HG03139 (cell line): ENCODE data around the gene ITLN2.
"Not testable (repeated sequence)": the region's sequence is repeated elsewhere in the genome, so short reads cannot be mapped to it uniquely, and the experiment has no call there.

Experiments used
- ATAC-seq: cut with Tn5 transposase; IDR thresholded peaks from one replicate; pipeline ENCODE4 v1.9.1; 2021; ENCODE audit not compliant: unreplicated experiment

Gene ITLN2

GRCh38 chr1:160956966-160957365 is 2.4 kb upstream of the ITLN2 start:
- no peak for ATAC-seq

GRCh38 chr1:160953030-160953429 is 1.6 kb downstream of the ITLN2 start:
- no peak for ATAC-seq

- ATAC-seq, result no peak
Measured at GRCh38 chr1:160952129-160952510, 2.5 kb downstream of the ITLN2 start.

- ATAC-seq, result no peak
Measured at GRCh38 chr1:160951443-160952128, 3.0 kb downstream of the ITLN2 start.

DNA sequence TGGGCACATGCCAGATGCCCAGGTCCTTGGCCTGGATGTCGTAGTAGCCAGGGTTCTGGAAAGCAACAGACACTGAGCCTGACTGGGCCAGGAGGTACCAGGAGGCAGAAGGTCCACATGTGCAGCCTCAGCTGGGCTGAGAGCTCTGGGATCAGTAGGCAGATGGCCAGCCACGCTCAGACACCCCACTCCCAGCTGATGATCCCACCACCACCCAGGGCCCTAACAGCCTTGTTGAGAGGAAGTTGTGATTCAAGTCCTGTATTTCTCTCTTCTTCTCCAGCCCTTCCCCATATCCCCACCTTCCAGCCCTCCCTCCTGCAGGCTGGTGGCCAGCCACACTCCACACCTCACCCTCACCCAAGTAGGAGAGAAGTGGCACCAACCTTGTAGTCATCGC is 4.0 kb downstream of the ITLN2 start:
- ATAC-seq, result no peak

- no peak for ATAC-seq
Measured at GRCh38 chr1:160949881-160950280, 4.7 kb downstream of the ITLN2 start.

DNA sequence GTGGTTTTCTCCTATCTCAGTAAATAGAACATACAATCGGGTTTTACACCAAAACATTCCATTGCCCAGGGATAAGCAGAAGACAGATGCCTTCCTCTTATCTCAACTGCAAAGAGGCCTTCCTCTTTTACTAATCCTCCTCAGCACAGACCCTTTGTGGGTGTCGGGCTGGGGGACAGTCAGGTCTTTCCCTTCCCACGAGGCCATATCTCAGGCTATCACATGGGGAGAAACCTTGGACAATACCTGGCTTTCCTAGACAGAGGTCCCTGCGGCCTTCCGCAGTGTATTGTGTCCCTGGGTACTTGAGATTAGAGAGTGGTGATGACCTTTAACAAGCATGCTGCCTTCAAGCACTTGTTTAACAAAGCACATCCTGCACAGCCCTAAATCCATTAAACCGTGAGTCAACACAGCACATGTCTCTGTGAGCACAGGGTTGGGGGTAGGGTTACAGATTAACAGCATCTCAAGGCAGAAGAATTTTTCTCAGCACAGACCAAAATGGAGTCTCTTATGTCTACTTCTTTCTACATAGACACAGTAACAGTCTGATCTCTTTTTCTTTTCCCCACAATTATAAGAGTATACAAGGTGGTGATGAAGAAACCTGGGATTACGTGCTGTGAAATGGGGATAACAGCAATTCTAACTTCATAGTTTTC is 5.3 kb downstream of the ITLN2 start:
- ATAC-seq, result not testable (repeated sequence)

- ATAC-seq, result not testable (repeated sequence)
Measured at GRCh38 chr1:160947174-160947759, 7.3 kb downstream of the ITLN2 start.

GRCh38 chr1:160945881-160946280 is 8.7 kb downstream of the ITLN2 start:
- ATAC-seq, result not testable (repeated sequence)

- no peak for ATAC-seq
Measured at GRCh38 chr1:160945079-160945478, 9.5 kb downstream of the ITLN2 start.

DNA sequence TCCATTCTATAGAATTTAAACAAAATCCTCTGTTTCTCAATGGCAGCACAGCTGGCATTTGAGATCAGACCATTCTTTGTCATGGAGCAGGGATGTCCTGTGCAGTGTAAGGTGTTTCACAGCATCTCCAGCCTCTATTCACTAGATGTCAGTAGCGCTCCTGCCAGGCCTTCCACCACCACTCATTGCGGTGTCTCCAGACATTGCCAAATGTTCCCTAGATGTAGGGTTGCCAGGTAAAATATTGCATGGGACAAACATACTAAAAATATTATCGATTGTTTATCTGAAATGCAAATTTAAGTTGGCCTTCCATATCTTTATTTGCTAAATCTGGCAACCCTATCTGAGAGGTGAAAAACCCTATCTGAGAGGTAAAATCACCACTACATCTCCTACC is 11.7 kb downstream of the ITLN2 start:
- ATAC-seq, result no peak

GRCh38 chr1:160936666-160937065 is 17.9 kb downstream of the ITLN2 start:
- not testable (repeated sequence) for ATAC-seq

- no peak for ATAC-seq
Measured at GRCh38 chr1:160935527-160936258, 18.9 kb downstream of the ITLN2 start.

- not testable (repeated sequence) for ATAC-seq
Measured at GRCh38 chr1:160933305-160933704, 21.3 kb downstream of the ITLN2 start.

- ATAC-seq, result no peak
Measured at GRCh38 chr1:160925652-160926244, 28.9 kb downstream of the ITLN2 start.

- ATAC-seq, result no peak
Measured at GRCh38 chr1:160924791-160925651, 29.6 kb downstream of the ITLN2 start.

GRCh38 chr1:160916666-160917065 is 37.9 kb downstream of the ITLN2 start:
- ATAC-seq, result no peak

- not testable (repeated sequence) for ATAC-seq
Measured at GRCh38 chr1:160913229-160913628, 41.4 kb downstream of the ITLN2 start.

DNA sequence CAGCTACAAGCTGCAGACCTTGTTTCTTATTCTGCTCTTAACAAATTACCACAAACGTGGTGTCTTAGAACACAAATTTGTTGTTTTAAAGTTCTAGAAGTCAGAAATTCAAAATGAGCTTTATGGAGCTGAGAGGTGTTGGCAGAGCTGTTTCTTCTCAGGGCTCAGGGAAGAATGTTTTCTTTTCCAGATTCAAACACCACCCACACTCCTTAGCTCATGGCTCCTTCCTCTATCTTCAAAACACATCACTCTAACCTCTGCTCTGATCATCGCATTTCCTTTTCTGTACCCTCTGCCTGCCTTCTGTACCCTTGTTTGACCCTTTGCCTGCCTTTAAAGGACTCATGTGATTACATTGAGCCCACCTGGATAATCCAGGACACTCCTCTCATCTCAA is 42.7 kb downstream of the ITLN2 start:
- ATAC-seq, result no peak

- ATAC-seq, result no peak
Measured at GRCh38 chr1:160911441-160911840, 43.2 kb downstream of the ITLN2 start.
